ENCODE data around the gene GRK5.

- TF ChIP-seq, protein P1, sequence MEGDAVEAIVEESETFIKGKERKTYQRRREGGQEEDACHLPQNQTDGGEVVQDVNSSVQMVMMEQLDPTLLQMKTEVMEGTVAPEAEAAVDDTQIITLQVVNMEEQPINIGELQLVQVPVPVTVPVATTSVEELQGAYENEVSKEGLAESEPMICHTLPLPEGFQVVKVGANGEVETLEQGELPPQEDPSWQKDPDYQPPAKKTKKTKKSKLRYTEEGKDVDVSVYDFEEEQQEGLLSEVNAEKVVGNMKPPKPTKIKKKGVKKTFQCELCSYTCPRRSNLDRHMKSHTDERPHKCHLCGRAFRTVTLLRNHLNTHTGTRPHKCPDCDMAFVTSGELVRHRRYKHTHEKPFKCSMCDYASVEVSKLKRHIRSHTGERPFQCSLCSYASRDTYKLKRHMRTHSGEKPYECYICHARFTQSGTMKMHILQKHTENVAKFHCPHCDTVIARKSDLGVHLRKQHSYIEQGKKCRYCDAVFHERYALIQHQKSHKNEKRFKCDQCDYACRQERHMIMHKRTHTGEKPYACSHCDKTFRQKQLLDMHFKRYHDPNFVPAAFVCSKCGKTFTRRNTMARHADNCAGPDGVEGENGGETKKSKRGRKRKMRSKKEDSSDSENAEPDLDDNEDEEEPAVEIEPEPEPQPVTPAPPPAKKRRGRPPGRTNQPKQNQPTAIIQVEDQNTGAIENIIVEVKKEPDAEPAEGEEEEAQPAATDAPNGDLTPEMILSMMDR (IDR thresholded peaks at IDR 0.05), result no peak
- TF ChIP-seq ZNF416 (CRISPR knock-in tag; IDR thresholded peaks at IDR 0.05), result no peak
- no peak for TF ChIP-seq FOXP1 (CRISPR knock-in tag; IDR thresholded peaks at IDR 0.05; ENCODE audit: borderline replicate concordance)
- no peak for TF ChIP-seq SP1 (CRISPR knock-in tag; conservative IDR thresholded peaks at IDR 0.05)
- TF ChIP-seq, protein P2, sequence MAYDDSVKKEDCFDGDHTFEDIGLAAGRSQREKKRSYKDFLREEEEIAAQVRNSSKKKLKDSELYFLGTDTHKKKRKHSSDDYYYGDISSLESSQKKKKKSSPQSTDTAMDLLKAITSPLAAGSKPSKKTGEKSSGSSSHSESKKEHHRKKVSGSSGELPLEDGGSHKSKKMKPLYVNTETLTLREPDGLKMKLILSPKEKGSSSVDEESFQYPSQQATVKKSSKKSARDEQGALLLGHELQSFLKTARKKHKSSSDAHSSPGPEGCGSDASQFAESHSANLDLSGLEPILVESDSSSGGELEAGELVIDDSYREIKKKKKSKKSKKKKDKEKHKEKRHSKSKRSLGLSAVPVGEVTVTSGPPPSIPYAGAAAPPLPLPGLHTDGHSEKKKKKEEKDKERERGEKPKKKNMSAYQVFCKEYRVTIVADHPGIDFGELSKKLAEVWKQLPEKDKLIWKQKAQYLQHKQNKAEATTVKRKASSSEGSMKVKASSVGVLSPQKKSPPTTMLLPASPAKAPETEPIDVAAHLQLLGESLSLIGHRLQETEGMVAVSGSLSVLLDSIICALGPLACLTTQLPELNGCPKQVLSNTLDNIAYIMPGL (CRISPR knock-in tag; IDR thresholded peaks at IDR 0.05), result no peak
- TF ChIP-seq ATF1 (CRISPR knock-in tag; IDR thresholded peaks at IDR 0.05), result no peak
- TF ChIP-seq, protein P3, sequence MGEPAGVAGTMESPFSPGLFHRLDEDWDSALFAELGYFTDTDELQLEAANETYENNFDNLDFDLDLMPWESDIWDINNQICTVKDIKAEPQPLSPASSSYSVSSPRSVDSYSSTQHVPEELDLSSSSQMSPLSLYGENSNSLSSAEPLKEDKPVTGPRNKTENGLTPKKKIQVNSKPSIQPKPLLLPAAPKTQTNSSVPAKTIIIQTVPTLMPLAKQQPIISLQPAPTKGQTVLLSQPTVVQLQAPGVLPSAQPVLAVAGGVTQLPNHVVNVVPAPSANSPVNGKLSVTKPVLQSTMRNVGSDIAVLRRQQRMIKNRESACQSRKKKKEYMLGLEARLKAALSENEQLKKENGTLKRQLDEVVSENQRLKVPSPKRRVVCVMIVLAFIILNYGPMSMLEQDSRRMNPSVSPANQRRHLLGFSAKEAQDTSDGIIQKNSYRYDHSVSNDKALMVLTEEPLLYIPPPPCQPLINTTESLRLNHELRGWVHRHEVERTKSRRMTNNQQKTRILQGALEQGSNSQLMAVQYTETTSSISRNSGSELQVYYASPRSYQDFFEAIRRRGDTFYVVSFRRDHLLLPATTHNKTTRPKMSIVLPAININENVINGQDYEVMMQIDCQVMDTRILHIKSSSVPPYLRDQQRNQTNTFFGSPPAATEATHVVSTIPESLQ (CRISPR knock-in tag; IDR thresholded peaks at IDR 0.05), result no peak
- no peak for TF ChIP-seq GRHL2 (CRISPR knock-in tag; IDR thresholded peaks at IDR 0.05; ENCODE audit: insufficient replicate concordance, severe bottlenecking)
- no peak for TF ChIP-seq GTF2I (CRISPR knock-in tag; conservative IDR thresholded peaks at IDR 0.05)
- TF ChIP-seq, protein P4, sequence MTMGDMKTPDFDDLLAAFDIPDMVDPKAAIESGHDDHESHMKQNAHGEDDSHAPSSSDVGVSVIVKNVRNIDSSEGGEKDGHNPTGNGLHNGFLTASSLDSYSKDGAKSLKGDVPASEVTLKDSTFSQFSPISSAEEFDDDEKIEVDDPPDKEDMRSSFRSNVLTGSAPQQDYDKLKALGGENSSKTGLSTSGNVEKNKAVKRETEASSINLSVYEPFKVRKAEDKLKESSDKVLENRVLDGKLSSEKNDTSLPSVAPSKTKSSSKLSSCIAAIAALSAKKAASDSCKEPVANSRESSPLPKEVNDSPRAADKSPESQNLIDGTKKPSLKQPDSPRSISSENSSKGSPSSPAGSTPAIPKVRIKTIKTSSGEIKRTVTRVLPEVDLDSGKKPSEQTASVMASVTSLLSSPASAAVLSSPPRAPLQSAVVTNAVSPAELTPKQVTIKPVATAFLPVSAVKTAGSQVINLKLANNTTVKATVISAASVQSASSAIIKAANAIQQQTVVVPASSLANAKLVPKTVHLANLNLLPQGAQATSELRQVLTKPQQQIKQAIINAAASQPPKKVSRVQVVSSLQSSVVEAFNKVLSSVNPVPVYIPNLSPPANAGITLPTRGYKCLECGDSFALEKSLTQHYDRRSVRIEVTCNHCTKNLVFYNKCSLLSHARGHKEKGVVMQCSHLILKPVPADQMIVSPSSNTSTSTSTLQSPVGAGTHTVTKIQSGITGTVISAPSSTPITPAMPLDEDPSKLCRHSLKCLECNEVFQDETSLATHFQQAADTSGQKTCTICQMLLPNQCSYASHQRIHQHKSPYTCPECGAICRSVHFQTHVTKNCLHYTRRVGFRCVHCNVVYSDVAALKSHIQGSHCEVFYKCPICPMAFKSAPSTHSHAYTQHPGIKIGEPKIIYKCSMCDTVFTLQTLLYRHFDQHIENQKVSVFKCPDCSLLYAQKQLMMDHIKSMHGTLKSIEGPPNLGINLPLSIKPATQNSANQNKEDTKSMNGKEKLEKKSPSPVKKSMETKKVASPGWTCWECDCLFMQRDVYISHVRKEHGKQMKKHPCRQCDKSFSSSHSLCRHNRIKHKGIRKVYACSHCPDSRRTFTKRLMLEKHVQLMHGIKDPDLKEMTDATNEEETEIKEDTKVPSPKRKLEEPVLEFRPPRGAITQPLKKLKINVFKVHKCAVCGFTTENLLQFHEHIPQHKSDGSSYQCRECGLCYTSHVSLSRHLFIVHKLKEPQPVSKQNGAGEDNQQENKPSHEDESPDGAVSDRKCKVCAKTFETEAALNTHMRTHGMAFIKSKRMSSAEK (CRISPR knock-in tag; IDR thresholded peaks at IDR 0.05; ENCODE audit: borderline replicate concordance), result no peak
Observed at GRCh38 chr10:119396709-119397071, 189.3 kb downstream of the GRK5 start.
